NCI-H2107 treated with DMSO at 0.1 percent for 48 hours (cell line): Measurements from ENCODE around the gene ATG101.
A peak's percentile ranks its signal among the peaks of the same experiment; 100 is the strongest.

Source experiments
- DNase-seq: peaks from one replicate; lab custom pipeline; 2025; ENCODE audit not compliant: unreplicated experiment; lab: John Stamatoyannopoulos, UW

The ATG101 gene

GRCh38 chr12:52057638-52058576 lies 11.9 kb upstream of the ATG101 start:
- DNase-seq = no peak

GRCh38 chr12:52058631-52059361 lies 11.0 kb upstream of the ATG101 start:
- peak; percentile 43 for DNase-seq

DNA sequence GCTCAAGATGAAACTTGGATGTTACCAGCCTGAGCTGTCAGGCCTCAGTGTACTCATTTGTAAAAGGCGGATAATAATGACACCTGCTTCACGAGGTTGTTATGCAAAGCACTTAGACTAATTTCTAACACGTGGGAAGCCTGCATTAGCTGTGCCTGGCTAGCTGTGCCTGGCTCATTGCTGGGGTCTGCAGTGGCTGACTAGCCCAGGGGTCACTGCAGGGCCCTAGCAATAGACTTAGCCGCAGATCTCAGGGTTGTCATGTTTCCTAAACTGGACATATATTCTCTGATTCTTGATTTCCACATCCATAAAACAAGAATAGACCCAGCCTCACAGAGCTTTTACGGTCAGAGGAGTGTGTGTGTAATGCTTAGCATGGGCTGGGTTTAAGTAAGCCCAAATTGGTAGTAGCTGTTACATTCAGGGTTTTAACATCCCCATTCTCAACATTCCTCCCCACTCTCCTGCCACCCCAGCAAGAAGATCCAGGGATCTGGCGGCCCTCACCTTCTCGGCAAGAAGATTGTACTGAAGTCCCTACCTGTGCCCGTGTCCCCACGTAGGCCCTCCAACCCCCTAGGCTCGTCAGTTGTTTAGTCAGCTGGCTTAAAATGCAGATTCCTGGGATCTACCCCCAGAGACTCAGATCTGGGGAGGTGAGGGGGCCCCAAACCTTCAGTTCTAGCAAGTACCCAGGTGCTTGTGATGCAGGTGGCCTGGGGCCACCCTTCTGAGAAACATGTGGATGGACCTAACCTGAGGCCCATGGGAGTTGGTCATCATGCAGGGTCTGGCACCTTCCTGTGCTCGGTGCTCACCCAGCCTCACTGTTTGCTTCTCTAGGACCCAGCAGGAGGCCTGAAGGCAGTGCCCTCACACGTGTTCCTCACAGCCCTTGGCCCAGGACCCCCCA lies 9.9 kb upstream of the ATG101 start:
- DNase-seq = no peak

DNA sequence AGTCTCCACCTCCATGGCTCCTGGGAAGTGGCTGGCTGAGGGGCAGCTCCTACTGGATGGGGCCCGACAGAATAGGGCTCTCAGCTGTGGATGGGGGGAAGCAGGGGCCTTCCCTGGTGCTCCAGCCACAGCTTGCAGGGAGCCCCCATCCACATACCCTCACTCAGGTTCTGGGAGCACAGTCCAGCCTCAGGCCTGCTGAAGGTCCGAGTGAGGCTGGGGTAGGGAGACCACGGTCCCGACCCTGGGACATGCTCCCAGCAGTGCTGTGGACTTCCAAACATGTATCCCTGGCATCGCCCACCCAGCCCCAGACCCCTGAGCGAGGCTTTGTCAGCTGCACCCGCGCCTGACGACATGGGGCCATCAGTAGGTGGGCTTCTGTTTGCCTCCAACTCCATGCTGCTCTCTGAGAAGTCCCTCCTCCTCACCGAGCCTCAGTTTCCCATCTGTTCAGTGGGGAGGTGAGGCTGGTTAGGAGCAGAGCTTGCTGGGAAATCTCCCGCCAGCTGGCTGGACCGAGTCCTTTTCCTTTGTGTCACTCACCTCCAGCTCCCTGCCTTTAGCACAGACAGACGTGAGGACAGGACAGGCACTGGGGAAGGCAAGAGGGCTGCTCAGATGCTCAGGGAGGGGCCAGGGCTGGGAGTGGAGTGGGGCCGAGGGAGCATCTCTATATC lies 9.1 kb upstream of the ATG101 start:
- DNase-seq = no peak

- DNase-seq = no peak
These were observed 8.2 kb upstream of the ATG101 start for GRCh38 chr12:52061470-52062166.

DNA sequence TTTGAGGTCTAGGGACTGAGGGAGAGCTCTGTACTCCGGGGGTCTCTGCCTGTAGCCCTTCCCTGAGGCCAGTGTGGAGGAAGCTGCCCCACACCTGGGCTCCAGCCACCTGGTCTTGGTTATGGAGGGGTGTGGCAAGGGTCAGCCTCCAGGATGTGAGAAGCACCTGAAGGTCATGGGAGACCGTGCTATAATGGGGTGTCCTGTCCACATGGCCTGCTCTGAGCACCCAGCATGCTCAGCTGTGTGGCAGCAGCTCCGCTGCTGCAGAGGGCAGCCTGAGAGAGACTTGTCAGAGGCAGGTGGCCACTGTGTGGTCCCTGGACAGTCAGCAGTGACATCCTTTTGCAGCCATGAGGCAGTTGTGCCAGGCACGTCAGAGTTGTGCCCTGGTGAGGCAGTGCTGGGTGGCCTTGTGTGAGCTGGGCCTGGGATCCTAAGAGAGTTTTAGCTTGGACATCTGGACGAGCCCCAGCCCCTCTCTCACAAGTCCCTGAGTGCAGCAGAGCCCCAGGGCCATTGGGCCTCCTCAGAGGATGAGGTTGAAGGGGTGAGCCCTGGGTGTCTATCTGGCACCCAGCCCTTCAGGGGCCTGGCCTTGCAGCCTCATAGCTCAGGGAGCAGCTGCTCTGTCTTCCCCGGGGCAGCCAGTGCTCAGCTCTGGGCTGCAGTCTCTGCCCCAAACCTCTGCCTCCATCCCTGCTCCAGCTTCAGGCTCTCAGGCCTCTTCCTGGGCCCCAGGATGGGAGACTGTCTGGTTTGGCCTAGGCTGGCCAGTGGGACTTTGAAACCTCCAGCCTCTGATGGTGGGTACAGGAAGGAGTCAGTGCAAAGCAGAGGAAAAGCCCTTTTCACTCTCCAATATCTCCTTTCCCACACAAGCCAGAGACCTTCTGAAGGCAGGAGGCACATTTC lies 7.4 kb upstream of the ATG101 start:
- DNase-seq = no peak

GRCh38 chr12:52063082-52063924 lies 6.5 kb upstream of the ATG101 start:
- no peak for DNase-seq

DNA sequence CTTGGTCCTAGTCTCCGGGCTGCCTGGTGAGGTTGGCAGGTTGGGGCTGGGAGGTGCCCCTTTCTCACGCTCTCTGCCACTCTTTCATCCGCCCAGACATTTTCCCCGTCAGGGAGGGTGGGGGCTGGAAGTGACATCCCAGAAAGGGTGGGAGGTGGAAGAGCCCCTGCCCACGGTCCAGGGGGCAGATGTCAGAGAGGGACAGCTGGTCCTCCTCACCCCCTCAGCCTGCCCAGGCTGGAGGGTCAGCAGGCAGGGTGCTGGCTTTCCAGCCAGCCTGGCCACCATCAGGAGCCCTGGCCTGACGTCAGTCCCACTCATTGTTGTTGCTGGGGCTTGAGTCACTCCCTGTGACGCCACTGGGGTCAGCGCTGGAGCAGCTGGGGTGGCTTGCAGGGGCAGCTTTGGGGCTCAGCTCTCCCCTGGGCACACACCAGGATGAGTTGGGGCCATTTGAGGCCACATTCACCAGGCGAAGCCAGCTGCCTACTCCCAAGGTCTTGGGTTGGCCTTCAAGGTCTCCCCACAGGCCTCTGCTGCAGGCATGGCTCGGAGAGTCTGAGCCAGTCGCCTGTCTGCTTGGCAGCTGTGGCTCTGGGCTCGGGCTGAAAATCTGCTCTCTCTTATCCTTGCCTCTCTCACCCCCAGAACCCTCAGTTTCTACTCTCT lies 5.7 kb upstream of the ATG101 start:
- DNase-seq = no peak

- DNase-seq = no peak
These were observed 3.3 kb upstream of the ATG101 start for GRCh38 chr12:52066346-52067080.

DNA sequence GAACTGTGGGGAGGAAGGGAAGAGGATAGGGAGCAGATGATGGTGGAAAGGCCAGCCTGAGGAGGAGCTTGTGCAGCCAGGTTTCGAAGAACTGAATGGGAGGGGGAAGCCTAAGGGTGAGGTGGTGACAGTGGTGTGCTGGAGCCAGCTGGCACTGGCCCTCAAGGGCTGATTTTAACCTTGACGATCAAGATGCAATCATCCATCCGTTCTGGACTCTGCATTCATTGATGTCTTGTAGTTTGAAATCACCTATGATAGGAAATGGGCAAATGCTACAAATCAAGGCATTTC lies 2.8 kb upstream of the ATG101 start:
- no peak for DNase-seq

DNA sequence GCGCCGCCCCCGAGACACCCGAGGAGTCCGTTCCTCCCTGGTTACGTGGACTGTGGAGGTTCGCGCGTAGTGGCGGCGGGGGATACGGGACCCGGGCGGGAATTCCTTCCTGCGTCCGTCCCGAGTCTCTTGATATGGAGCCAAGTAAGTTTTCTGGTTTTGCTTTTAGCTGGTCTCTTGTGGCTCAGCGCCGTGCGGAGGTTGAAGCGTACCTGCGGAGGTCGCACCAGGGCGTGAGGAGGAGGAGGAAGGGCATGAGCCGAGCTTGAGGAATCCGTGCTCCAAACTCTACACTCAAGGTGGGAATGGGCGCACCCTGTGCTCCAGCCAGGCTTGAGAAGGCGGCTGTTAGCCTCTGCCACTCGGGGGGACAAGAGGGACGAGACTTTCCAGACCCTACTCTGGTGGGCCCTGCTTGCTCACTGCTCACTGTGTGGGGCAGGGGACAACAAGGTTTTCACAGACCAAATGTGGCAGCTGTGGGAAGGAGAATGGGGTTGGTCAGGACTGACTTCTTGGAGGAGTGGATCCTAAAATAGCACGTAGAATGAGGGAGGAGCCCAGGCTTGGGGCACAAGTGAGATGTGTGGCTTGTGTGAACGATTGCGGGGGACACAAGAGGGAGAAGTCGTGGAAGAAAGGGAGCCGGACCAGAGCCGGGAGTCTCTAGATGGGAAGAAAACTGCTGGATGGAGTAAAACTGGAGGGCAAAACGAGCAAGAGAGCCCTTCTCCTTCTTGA lies 577 bp downstream of the ATG101 start:
- DNase-seq = no peak

DNA sequence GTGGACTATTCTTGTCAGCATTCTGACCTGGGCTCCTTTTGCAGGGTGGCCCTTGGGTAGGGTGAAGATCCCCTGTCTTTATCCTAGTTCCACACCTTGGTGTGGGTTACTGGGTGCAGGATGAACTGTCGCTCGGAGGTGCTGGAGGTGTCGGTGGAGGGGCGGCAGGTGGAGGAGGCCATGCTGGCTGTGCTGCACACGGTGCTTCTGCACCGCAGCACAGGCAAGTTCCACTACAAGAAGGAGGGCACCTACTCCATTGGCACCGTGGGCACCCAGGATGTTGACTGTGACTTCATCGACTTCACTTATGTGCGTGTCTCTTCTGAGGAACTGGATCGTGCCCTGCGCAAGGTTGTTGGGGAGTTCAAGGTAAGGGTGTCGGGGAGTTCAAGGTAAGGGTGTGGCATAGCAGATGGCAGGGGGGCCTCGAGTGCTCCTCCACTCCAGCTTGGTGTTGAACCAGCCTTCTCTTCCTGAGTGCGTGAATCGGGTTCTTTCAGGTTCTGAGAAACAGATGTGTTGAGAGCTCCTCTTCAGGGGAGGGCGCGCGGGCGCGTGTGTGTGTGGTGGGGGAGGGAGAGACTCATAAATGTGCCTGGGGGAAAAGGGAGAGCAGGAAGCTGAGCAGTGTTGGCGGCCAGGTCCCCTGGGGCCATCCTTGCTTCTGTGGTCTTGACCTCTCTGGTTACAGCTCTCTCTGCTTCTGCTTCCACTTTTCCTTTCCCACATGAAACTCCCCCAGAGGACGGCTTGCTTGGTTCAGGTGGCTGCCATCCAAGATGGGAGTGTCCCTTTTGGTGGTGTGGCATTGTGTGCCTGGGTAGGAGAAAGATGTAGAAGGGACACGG lies 4.0 kb downstream of the ATG101 start:
- DNase-seq = peak; percentile 96

DNA sequence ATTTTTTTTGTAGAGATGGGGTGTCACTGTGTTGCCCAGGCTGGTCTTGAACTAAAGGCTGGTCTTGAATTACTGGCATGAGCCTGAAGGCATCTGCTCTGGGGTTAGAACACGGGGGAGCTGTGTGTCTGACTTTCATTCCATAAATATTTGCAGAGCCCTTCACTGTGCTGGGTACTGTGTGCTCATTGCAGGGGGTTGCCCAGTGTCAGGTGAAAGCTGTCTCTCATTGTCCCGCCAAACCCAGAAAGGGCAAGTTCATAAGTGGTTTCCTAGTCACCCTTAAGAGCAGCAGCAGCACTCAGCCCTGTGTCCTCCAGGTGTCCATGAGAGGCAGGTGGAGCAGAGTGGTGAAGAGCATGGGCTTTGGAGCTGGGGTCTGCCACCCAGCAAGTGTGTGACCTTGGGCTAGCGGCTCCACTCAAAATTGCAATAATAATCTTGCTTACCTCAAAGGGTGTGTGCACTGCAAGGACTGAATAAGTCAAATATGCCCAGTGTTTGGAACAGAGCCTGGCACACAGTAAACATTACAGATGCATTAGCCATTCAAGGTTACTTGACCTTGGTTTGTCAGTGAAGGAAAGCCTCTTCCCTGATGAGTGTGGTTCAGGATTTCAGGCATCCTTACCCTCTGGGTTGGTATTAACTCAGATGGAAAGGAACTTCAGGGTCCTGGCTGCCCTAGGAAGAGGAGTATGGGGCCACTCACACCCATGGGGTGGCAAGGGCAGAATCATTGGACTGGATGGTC lies 5.4 kb downstream of the ATG101 start:
- peak; percentile 65 for DNase-seq

DNA sequence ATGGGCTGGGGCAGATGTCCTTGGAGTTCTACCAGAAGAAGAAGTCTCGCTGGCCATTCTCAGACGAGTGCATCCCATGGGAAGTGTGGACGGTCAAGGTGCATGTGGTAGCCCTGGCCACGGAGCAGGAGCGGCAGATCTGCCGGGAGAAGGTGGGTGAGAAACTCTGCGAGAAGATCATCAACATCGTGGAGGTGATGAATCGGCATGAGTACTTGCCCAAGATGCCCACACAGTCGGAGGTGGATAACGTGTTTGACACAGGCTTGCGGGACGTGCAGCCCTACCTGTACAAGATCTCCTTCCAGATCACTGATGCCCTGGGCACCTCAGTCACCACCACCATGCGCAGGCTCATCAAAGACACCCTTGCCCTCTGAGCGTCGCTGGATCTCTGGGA lies 7.0 kb downstream of the ATG101 start:
- DNase-seq = no peak

GRCh38 chr12:52078276-52078675 lies 8.5 kb downstream of the ATG101 start:
- no peak for DNase-seq
